HEK293 (cell line): ENCODE results near the gene STN1.
A peak's percentile ranks its signal among the peaks of the same experiment; 100 is the strongest.

Experiments used
- CTCF ChIA-PET: fragments of 350-600 bp; formaldehyde crosslinking; extraction: SDS; loops from one replicate; lab custom pipeline; 2021; ENCODE audit warnings: antibody characterized with exemption; lab: Yijun Ruan, JAX
- POLR2A ChIA-PET: fragments of 300-600 bp; formaldehyde crosslinking; extraction: SDS; loops from one replicate; lab custom pipeline; 2020; ENCODE audit warnings: antibody characterized with exemption, inconsistent platforms; lab: Yijun Ruan, JAX
- H3K27ac ChIP-seq: fragments of 200-500 bp; sonication (Bioruptor generic); 2 replicates; pipeline ENCODE4 v1.5.1; 2014; ENCODE audit warnings: low read depth, low read length, control low read depth, inconsistent platforms; ENCODE audit errors: extremely low read depth
- H3K36me3 ChIP-seq, 2 experiments: fragments of 200-500 bp in 1 of 2; sonication (Bioruptor generic) in 1 of 2; 1 replicate in 1 of 2; 2 replicates in 1 of 2; pipeline ENCODE4 v1.5.1; 2014 to 2017; ENCODE audit warnings: inconsistent platforms in 2 of 2, low read length in 2 of 2; ENCODE audit not compliant: control insufficient read depth in 2 of 2, insufficient read depth in 1 of 2
- H3K4me1 ChIP-seq: fragments of 200-500 bp; sonication (Bioruptor generic); 2 replicates; pipeline ENCODE4 v1.5.1; 2014; ENCODE audit warnings: mild to moderate bottlenecking, low read length, inconsistent platforms; ENCODE audit not compliant: control insufficient read depth, insufficient read depth
- H3K4me3 ChIP-seq: 2 replicates; pipeline ENCODE4 v1.5.1; 2011; ENCODE audit warnings: low read depth, mild to moderate bottlenecking, control low read depth, low read length, moderate library complexity
- H3K9me3 ChIP-seq: fragments of 200-500 bp; sonication (Bioruptor generic); 2 replicates; pipeline ENCODE4 v1.5.1; 2014; ENCODE audit warnings: low read depth, low read length, inconsistent platforms; ENCODE audit not compliant: control insufficient read depth, insufficient read depth
- MZF1 ChIP-seq: fragments of 450-650 bp; formaldehyde crosslinking; IDR thresholded peaks from 2 replicates; pipeline ENCODE4 v1.5.1; 2017; ENCODE audit warnings: missing biosample characterization, missing genetic modification characterization, borderline replicate concordance
- PRDM1 ChIP-seq: fragments of 450-650 bp; formaldehyde crosslinking; IDR thresholded peaks from 2 replicates; pipeline ENCODE4; 2016; ENCODE audit warnings: missing biosample characterization, missing genetic modification characterization
- PRDM4 ChIP-seq: fragments of 450-650 bp; formaldehyde crosslinking; IDR thresholded peaks from 2 replicates; pipeline ENCODE4 v1.5.1; 2017; ENCODE audit warnings: missing biosample characterization, missing genetic modification characterization
- TCF7L2 ChIP-seq: IDR thresholded peaks from 2 replicates; pipeline ENCODE4 v1.6.1; 2011; ENCODE audit warnings: low read depth, mild to moderate bottlenecking, inconsistent platforms, low read length, moderate library complexity, borderline replicate concordance
- ZBTB17 ChIP-seq: fragments of 450-650 bp; formaldehyde crosslinking; IDR thresholded peaks from 2 replicates; pipeline ENCODE4 v1.5.1; 2016; ENCODE audit warnings: missing biosample characterization, missing genetic modification characterization
- ZEB2 ChIP-seq: fragments of 450-650 bp; formaldehyde crosslinking; IDR thresholded peaks from 2 replicates; pipeline ENCODE4 v1.5.1; 2016; ENCODE audit warnings: missing biosample characterization, missing genetic modification characterization
- ZFP37 ChIP-seq: fragments of 450-650 bp; formaldehyde crosslinking; IDR thresholded peaks from 2 replicates; pipeline ENCODE4 v1.5.1; 2016; ENCODE audit warnings: missing biosample characterization, missing genetic modification characterization
- ZFP69B ChIP-seq: fragments of 450-650 bp; formaldehyde crosslinking; IDR thresholded peaks from 2 replicates; pipeline ENCODE4 v1.5.1; 2016; ENCODE audit warnings: missing biosample characterization, missing genetic modification characterization
- ZNF112 ChIP-seq: fragments of 450-650 bp; formaldehyde crosslinking; IDR thresholded peaks from 2 replicates; pipeline ENCODE4 v1.5.0; 2017; ENCODE audit warnings: missing biosample characterization, missing genetic modification characterization
- ZNF132 ChIP-seq: fragments of 450-650 bp; formaldehyde crosslinking; IDR thresholded peaks from 2 replicates; pipeline ENCODE4 v1.5.1; 2017; ENCODE audit warnings: missing biosample characterization, missing genetic modification characterization, borderline replicate concordance
- ZNF174 ChIP-seq: fragments of 450-650 bp; formaldehyde crosslinking; IDR thresholded peaks from 2 replicates; pipeline ENCODE4 v1.5.0; 2017; ENCODE audit warnings: missing biosample characterization, mild to moderate bottlenecking, missing genetic modification characterization
- ZNF223 ChIP-seq: fragments of 450-650 bp; formaldehyde crosslinking; IDR thresholded peaks from 2 replicates; pipeline ENCODE4 v1.5.1; 2016; ENCODE audit warnings: missing biosample characterization, missing genetic modification characterization
- ZNF292 ChIP-seq: fragments of 450-650 bp; formaldehyde crosslinking; IDR thresholded peaks from 2 replicates; pipeline ENCODE4 v1.5.1; 2016; ENCODE audit warnings: low read depth, missing biosample characterization, missing genetic modification characterization, borderline replicate concordance
- ZNF341 ChIP-seq: fragments of 450-650 bp; formaldehyde crosslinking; IDR thresholded peaks from 2 replicates; pipeline ENCODE4; 2016; ENCODE audit warnings: low read depth, missing biosample characterization, missing genetic modification characterization
- ZNF391 ChIP-seq: fragments of 450-650 bp; formaldehyde crosslinking; IDR thresholded peaks from 2 replicates; pipeline ENCODE4 v1.5.1; 2016; ENCODE audit warnings: low read depth, missing biosample characterization, missing genetic modification characterization, borderline replicate concordance
- ZNF394 ChIP-seq: fragments of 450-650 bp; formaldehyde crosslinking; IDR thresholded peaks from 2 replicates; pipeline ENCODE4 v1.5.1; 2016; ENCODE audit warnings: missing biosample characterization, missing genetic modification characterization, mild to moderate bottlenecking, moderate library complexity, borderline replicate concordance
- ZNF404 ChIP-seq: fragments of 450-650 bp; formaldehyde crosslinking; IDR thresholded peaks from 2 replicates; pipeline ENCODE4 v1.5.1; 2017; ENCODE audit warnings: missing biosample characterization, missing genetic modification characterization
- ZNF433 ChIP-seq: fragments of 450-650 bp; formaldehyde crosslinking; IDR thresholded peaks from 2 replicates; pipeline ENCODE4 v1.5.1; 2016; ENCODE audit warnings: missing biosample characterization, missing genetic modification characterization, low read depth
- ZNF48 ChIP-seq: fragments of 450-650 bp; formaldehyde crosslinking; IDR thresholded peaks from 2 replicates; pipeline ENCODE4 v1.5.1; 2016; ENCODE audit warnings: missing biosample characterization, missing genetic modification characterization
- ZNF513 ChIP-seq: fragments of 450-650 bp; IDR thresholded peaks from 2 replicates; pipeline ENCODE4 v1.5.1; 2018; ENCODE audit warnings: missing biosample characterization, missing genetic modification characterization
- ZNF514 ChIP-seq: fragments of 450-650 bp; formaldehyde crosslinking; IDR thresholded peaks from 2 replicates; pipeline ENCODE4 v1.5.1; 2016; ENCODE audit warnings: missing biosample characterization, missing genetic modification characterization
- ZNF521 ChIP-seq: fragments of 450-650 bp; formaldehyde crosslinking; IDR thresholded peaks from 2 replicates; pipeline ENCODE4 v1.5.1; 2017; ENCODE audit warnings: missing biosample characterization, mild to moderate bottlenecking, missing genetic modification characterization
- ZNF610 ChIP-seq: fragments of 450-650 bp; formaldehyde crosslinking; IDR thresholded peaks from 2 replicates; pipeline ENCODE4 v1.5.1; 2016; ENCODE audit warnings: missing biosample characterization, missing genetic modification characterization, borderline replicate concordance
- ZNF629 ChIP-seq: fragments of 450-650 bp; formaldehyde crosslinking; IDR thresholded peaks from 2 replicates; pipeline ENCODE4 v1.5.1; 2017; ENCODE audit warnings: missing biosample characterization, missing genetic modification characterization
- ZNF776 ChIP-seq: fragments of 450-650 bp; formaldehyde crosslinking; IDR thresholded peaks from 2 replicates; pipeline ENCODE4 v1.5.0; 2017; ENCODE audit warnings: missing biosample characterization, missing genetic modification characterization, borderline replicate concordance
- ZNF777 ChIP-seq: fragments of 450-650 bp; formaldehyde crosslinking; IDR thresholded peaks from 2 replicates; pipeline ENCODE4 v1.5.1; 2017; ENCODE audit warnings: missing biosample characterization, missing genetic modification characterization, borderline replicate concordance
- ZNF792 ChIP-seq: fragments of 450-650 bp; formaldehyde crosslinking; IDR thresholded peaks from 2 replicates; pipeline ENCODE4 v1.5.1; 2016; ENCODE audit warnings: missing biosample characterization, missing genetic modification characterization
- ZNF843 ChIP-seq: fragments of 450-650 bp; formaldehyde crosslinking; IDR thresholded peaks from 2 replicates; pipeline ENCODE4 v1.5.1; 2016; ENCODE audit warnings: missing biosample characterization, missing genetic modification characterization
- TF ChIP-seq, protein P1 (sequence below): fragments of 450-650 bp; formaldehyde crosslinking; IDR thresholded peaks from 2 replicates; pipeline ENCODE4 v1.5.1; 2016; ENCODE audit warnings: missing biosample characterization, missing genetic modification characterization, borderline replicate concordance
- TF ChIP-seq, protein P2 (sequence below): fragments of 450-650 bp; formaldehyde crosslinking; IDR thresholded peaks from 2 replicates; pipeline ENCODE4 v1.5.1; 2016; ENCODE audit warnings: missing biosample characterization, missing genetic modification characterization, low read depth

Gene STN1

GRCh38 chr10:103918053-103918846 is at the start of gene STN1:
Gene STN1, minus strand, starts transcription at chr10:103918184. Its CDS starts 590 bp downstream, at chr10:103917594.
- Histone ChIP-seq H3K36me3 (peaks cover 0 to 11% of the 10 kb centered on the region in 2 experiments; a peak in 1 of 3 replicates), H3K9me3 (no peaks in the 10 kb centered on the region), H3K4me3 (peak within 1 kb of the TSS; percentile 66), H3K27ac (peak within 1 kb of the TSS; percentile 74), H3K4me1 (peaks cover 12% of the 10 kb centered on the region)
- ChIA-PET POLR2A (interaction anchor here (0.6 to 2.3 kb wide), 2 partner anchors 10 to 24 kb away, joined by 7 to 11 read pairs; no protein-coding TSS in a partner anchor), CTCF (interaction anchor here (0.5 to 0.6 kb wide), 2 partner anchors 22 to 696 kb away, joined by 3 to 8 read pairs; no protein-coding TSS in a partner anchor)
- no peak for TF ChIP-seq ZNF292 (tag by site-specific recombination)
- TF ChIP-seq ZNF132 (tag by site-specific recombination) = no peak
- no peak for TF ChIP-seq ZNF521 (tag by site-specific recombination)
- TF ChIP-seq TCF7L2 = no peak
- TF ChIP-seq MZF1 (tag by site-specific recombination) = no peak
- TF ChIP-seq, protein P1, sequence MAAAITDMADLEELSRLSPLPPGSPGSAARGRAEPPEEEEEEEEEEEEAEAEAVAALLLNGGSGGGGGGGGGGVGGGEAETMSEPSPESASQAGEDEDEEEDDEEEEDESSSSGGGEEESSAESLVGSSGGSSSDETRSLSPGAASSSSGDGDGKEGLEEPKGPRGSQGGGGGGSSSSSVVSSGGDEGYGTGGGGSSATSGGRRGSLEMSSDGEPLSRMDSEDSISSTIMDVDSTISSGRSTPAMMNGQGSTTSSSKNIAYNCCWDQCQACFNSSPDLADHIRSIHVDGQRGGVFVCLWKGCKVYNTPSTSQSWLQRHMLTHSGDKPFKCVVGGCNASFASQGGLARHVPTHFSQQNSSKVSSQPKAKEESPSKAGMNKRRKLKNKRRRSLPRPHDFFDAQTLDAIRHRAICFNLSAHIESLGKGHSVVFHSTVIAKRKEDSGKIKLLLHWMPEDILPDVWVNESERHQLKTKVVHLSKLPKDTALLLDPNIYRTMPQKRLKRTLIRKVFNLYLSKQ (tag by site-specific recombination) = no peak
- no peak for TF ChIP-seq ZNF174
- TF ChIP-seq ZNF341 (tag by site-specific recombination) = peak; percentile 99
- no peak for TF ChIP-seq ZNF112 (tag by site-specific recombination)
- TF ChIP-seq, protein P2, sequence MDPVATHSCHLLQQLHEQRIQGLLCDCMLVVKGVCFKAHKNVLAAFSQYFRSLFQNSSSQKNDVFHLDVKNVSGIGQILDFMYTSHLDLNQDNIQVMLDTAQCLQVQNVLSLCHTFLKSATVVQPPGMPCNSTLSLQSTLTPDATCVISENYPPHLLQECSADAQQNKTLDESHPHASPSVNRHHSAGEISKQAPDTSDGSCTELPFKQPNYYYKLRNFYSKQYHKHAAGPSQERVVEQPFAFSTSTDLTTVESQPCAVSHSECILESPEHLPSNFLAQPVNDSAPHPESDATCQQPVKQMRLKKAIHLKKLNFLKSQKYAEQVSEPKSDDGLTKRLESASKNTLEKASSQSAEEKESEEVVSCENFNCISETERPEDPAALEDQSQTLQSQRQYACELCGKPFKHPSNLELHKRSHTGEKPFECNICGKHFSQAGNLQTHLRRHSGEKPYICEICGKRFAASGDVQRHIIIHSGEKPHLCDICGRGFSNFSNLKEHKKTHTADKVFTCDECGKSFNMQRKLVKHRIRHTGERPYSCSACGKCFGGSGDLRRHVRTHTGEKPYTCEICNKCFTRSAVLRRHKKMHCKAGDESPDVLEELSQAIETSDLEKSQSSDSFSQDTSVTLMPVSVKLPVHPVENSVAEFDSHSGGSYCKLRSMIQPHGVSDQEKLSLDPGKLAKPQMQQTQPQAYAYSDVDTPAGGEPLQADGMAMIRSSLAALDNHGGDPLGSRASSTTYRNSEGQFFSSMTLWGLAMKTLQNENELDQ = no peak
- 0 out of 2 replicates have a peak, but pooled peaks have one; percentile 20 for TF ChIP-seq ZNF394 (tag by site-specific recombination)
- TF ChIP-seq ZNF843 (tag by site-specific recombination) = peak; percentile 41; the same call in 1 of the 2 replicates
- no peak for TF ChIP-seq ZNF776 (tag by site-specific recombination)
- no peak for TF ChIP-seq ZNF514 (tag by site-specific recombination)
- TF ChIP-seq ZNF629 (tag by site-specific recombination) = no peak
- no peak for TF ChIP-seq ZNF48 (tag by site-specific recombination)
- peak; percentile 78; the same call in 1 of the 2 replicates for TF ChIP-seq ZNF610 (tag by site-specific recombination)
- peak; percentile 82; the same call in 1 of the 2 replicates for TF ChIP-seq ZNF223 (tag by site-specific recombination)
- TF ChIP-seq ZEB2 (tag by site-specific recombination) = no peak; the same call in 1 of the 2 replicates
- 0 out of 2 replicates have a peak, but pooled peaks have one; percentile 16 for TF ChIP-seq ZBTB17
- no peak for TF ChIP-seq ZNF777 (tag by site-specific recombination)
- 0 out of 2 replicates have a peak, but pooled peaks have one; percentile 32 for TF ChIP-seq PRDM1
- TF ChIP-seq ZNF792 = no peak
- TF ChIP-seq ZNF433 (tag by site-specific recombination) = no peak
- TF ChIP-seq ZNF513 = no peak
- no peak; the same call in 1 of the 2 replicates for TF ChIP-seq ZFP37
- TF ChIP-seq ZFP69B = no peak
- no peak for TF ChIP-seq PRDM4 (tag by site-specific recombination)
- TF ChIP-seq ZNF404 (tag by site-specific recombination) = no peak
- no peak; the same call in 1 of the 2 replicates for TF ChIP-seq ZNF391 (tag by site-specific recombination)
